Hematopoietic multipotent progenitor cell treated with erythropoietin and hydrocortisone succinate and interleukin-3 and kit ligand, for 15 days (in vitro differentiated cells): Measurements from ENCODE around the gene HOXC10.

Source experiments
- DNase-seq: peaks from one replicate; pipeline ENCODE4 v3.0.0-alpha.2; 2015; ENCODE audit warnings: low spot score

HOXC10 gene

GRCh38 chr12:53992377-53992889 lies 7.5 kb downstream of the HOXC10 start:
- DNase-seq = no peak

GRCh38 chr12:53993162-53994008 lies 8.4 kb downstream of the HOXC10 start:
- DNase-seq = no peak

GRCh38 chr12:53994009-53994263 lies 9.0 kb downstream of the HOXC10 start:
- no peak for DNase-seq

GRCh38 chr12:53994264-53995001 lies 9.5 kb downstream of the HOXC10 start:
- no peak for DNase-seq

- no peak for DNase-seq
Observed at GRCh38 chr12:53995002-53995377, 10.0 kb downstream of the HOXC10 start.

GRCh38 chr12:53995378-53996239 lies 10.7 kb downstream of the HOXC10 start:
- no peak for DNase-seq

GRCh38 chr12:53996240-53997203 lies 11.6 kb downstream of the HOXC10 start:
- no peak for DNase-seq

GRCh38 chr12:53997204-53998109 lies 12.5 kb downstream of the HOXC10 start:
- DNase-seq = no peak

- DNase-seq = no peak
Observed at GRCh38 chr12:53998110-53998899, 13.4 kb downstream of the HOXC10 start.

- DNase-seq = no peak
Observed at GRCh38 chr12:53998900-53999236, 13.9 kb downstream of the HOXC10 start.

- DNase-seq = no peak
Observed at GRCh38 chr12:53999559-54000115, 14.7 kb downstream of the HOXC10 start.

GRCh38 chr12:54000116-54001114 lies 15.5 kb downstream of the HOXC10 start, which contains the start of gene HOXC9:
Gene HOXC9 (plus strand): TSS chr12:54000161. CDS start chr12:54000189, 28 bp downstream.
- DNase-seq = no peak

- DNase-seq = no peak
Observed at GRCh38 chr12:54001283-54002187, 16.6 kb downstream of the HOXC10 start.

GRCh38 chr12:54002278-54002914 lies 17.4 kb downstream of the HOXC10 start:
- DNase-seq = no peak

- no peak for DNase-seq
Observed at GRCh38 chr12:54002915-54003389, 18.0 kb downstream of the HOXC10 start.

- no peak for DNase-seq
Observed at GRCh38 chr12:54003625-54004024, 18.7 kb downstream of the HOXC10 start.
